Raji (cell line): Measurements from ENCODE around the gene ABCC4.

Experiments
- POLR2A ChIP-seq: IDR thresholded peaks from 2 replicates; pipeline ENCODE4 v1.6.1; 2011; ENCODE audit warnings: low read depth, low read length, control low read depth; ENCODE audit not compliant: insufficient read depth

ABCC4 gene

GRCh38 chr13:95099541-95099940 is 201.7 kb downstream of the ABCC4 start:
- TF ChIP-seq POLR2A: no peak

GRCh38 chr13:95098916-95099315 is 202.3 kb downstream of the ABCC4 start:
- TF ChIP-seq POLR2A: no peak

GRCh38 chr13:95091755-95092154 is 209.5 kb downstream of the ABCC4 start:
- no peak for TF ChIP-seq POLR2A

- no peak for TF ChIP-seq POLR2A
These were observed 213.4 kb downstream of the ABCC4 start for GRCh38 chr13:95087746-95088305.

GRCh38 chr13:95086761-95087160 is 214.5 kb downstream of the ABCC4 start:
- TF ChIP-seq POLR2A: no peak

GRCh38 chr13:95083758-95084157 is 217.5 kb downstream of the ABCC4 start:
- TF ChIP-seq POLR2A: no peak

GRCh38 chr13:95083066-95083465 is 218.2 kb downstream of the ABCC4 start:
- no peak for TF ChIP-seq POLR2A

- no peak for TF ChIP-seq POLR2A
These were observed 225.7 kb downstream of the ABCC4 start for GRCh38 chr13:95075506-95075905.

GRCh38 chr13:95074820-95075219 is 226.4 kb downstream of the ABCC4 start:
- no peak for TF ChIP-seq POLR2A

- TF ChIP-seq POLR2A: no peak
These were observed 227.4 kb downstream of the ABCC4 start for GRCh38 chr13:95073747-95074311.

GRCh38 chr13:95067303-95067702 is 233.9 kb downstream of the ABCC4 start:
- no peak for TF ChIP-seq POLR2A

- no peak for TF ChIP-seq POLR2A
These were observed 241.2 kb downstream of the ABCC4 start for GRCh38 chr13:95060014-95060519.

GRCh38 chr13:95059306-95059705 is 241.9 kb downstream of the ABCC4 start:
- TF ChIP-seq POLR2A: no peak

- no peak for TF ChIP-seq POLR2A
These were observed 242.6 kb downstream of the ABCC4 start for GRCh38 chr13:95058680-95059079.

GRCh38 chr13:95056266-95056665 is 245.0 kb downstream of the ABCC4 start:
- no peak for TF ChIP-seq POLR2A

- TF ChIP-seq POLR2A: no peak
These were observed 250.2 kb downstream of the ABCC4 start for GRCh38 chr13:95050800-95051615.
